Loucy (cell line): ENCODE data around the gene PCBP3.

Source experiments
- CTCF ChIP-seq: fragments of 200-600 bp; sonication (generic); conservative IDR thresholded peaks from 2 replicates; pipeline ENCODE4 v1.5.1; 2014; ENCODE audit warnings: mild to moderate bottlenecking, antibody characterized with exemption, low read length
- EZH2phosphoT487 ChIP-seq: fragments of 200-600 bp; IDR thresholded peaks from 2 replicates; pipeline ENCODE4 v1.6.1; 2018; ENCODE audit warnings: antibody characterized with exemption, mild to moderate bottlenecking, moderate library complexity, borderline replicate concordance

- no peak for TF ChIP-seq CTCF
- no peak for TF ChIP-seq EZH2phosphoT487
Observed at GRCh38 chr21:45986316-45987051, 343.0 kb downstream of the PCBP3 start.
